Activated CD8-positive, alpha-beta memory T cell treated with anti-CD3 and anti-CD28 coated beads, Interleukin-2, amount 10 ng/mL, durations not matched to agents 7 days and 5 days (primary cell): ENCODE data around the gene UBAC1. TPM values are rescaled to one million over a fixed set of nuclear protein-coding genes. Genes with fewer than 3 reads are reported as not detected.
"Not testable (repeated sequence)": the region's sequence is repeated elsewhere in the genome, so short reads cannot be mapped to it uniquely, and the experiment has no call there.

Experiments
- ATAC-seq: fragments of 150-1000 bp; cut with Tn5 transposase; one replicate; pipeline ENCODE4 v1.10.0; 2021; ENCODE audit warnings: moderate library complexity
- CTCF ChIA-PET: fragments of 350-600 bp; sonication (Branson Sonifier 250); formaldehyde crosslinking; loops from one replicate; lab custom pipeline; 2021; ENCODE audit warnings: antibody characterized with exemption; lab: Charles Lee
- DNase-seq: peaks from one replicate; pipeline ENCODE4 v3.0.0-alpha.2; 2020
- H3K27ac Mint-ChIP-seq: one replicate; pipeline ENCODE4 v1.8.0; 2021; ENCODE audit warnings: mild to moderate bottlenecking, mixed read lengths
- H3K27me3 Mint-ChIP-seq: one replicate; pipeline ENCODE4 v1.8.0; 2021; ENCODE audit warnings: mixed read lengths
- H3K36me3 Mint-ChIP-seq: one replicate; pipeline ENCODE4 v1.8.0; 2021; ENCODE audit warnings: mild to moderate bottlenecking, mixed read lengths
- H3K4me1 Mint-ChIP-seq: one replicate; pipeline ENCODE4 v1.8.0; 2021; ENCODE audit warnings: mixed read lengths
- H3K4me3 Mint-ChIP-seq: one replicate; pipeline ENCODE4 v1.8.0; 2021; ENCODE audit warnings: mild to moderate bottlenecking, moderate library complexity, mixed read lengths
- H3K9me3 Mint-ChIP-seq: one replicate; pipeline ENCODE4 v1.8.0; 2022; ENCODE audit warnings: low read depth, mixed read lengths
- total RNA-seq, 2 experiments: library from RNA; stranded (reverse); gene quantifications; one replicate each; pipeline ENCODE4 v1.2.3, GENCODE V29; 2021

Gene UBAC1
- total RNA-seq, 2 experiments from 2014 or later, result 32.6 to 36.5 TPM

- CTCF ChIA-PET, result interaction anchor here (0.6 to 5.9 kb wide), 19 partner anchors 8 to 396 kb away, joined by 3 to 76 read pairs (median 4); partner anchors contain the start of gene DNLZ
- not testable (repeated sequence) for H3K36me3 Mint-ChIP-seq, H3K4me3 Mint-ChIP-seq, H3K27me3 Mint-ChIP-seq, H3K27ac Mint-ChIP-seq, ATAC-seq, DNase-seq, H3K9me3 Mint-ChIP-seq
- peaks cover 14% of the 10 kb centered on the region for H3K4me1 Mint-ChIP-seq
Measured at GRCh38 chr9:135966916-135967260, 5.7 kb upstream of the UBAC1 start.

- DNase-seq (no peak), ATAC-seq (no peak)
- CTCF ChIA-PET, result interaction anchor here (5.9 kb wide), 1 partner anchor 157 kb away, joined by 76 read pairs; no protein-coding TSS in a partner anchor
- Mint-ChIP-seq H3K4me3 (no peak overlapping the region), H3K4me1 (peaks cover 18% of the 10 kb centered on the region), H3K36me3 (no peaks in the 10 kb centered on the region), H3K27ac (no peak overlapping the region), H3K27me3 (peaks cover 2% of the 10 kb centered on the region), H3K9me3 (no peaks in the 10 kb centered on the region)
Measured at GRCh38 chr9:135965124-135965756, 4.1 kb upstream of the UBAC1 start.

GRCh38 chr9:135963938-135964337, 2.8 kb upstream of the UBAC1 start:
- Mint-ChIP-seq H3K4me1 (peaks cover 26% of the 10 kb centered on the region), H3K9me3 (no peaks in the 10 kb centered on the region), H3K36me3 (no peaks in the 10 kb centered on the region), H3K4me3 (no peak overlapping the region), H3K27ac (no peak overlapping the region), H3K27me3 (no peaks in the 10 kb centered on the region)
- DNase-seq (no peak), ATAC-seq (no peak)
- CTCF ChIA-PET, result no interaction called here

- Mint-ChIP-seq H3K4me3 (no peak overlapping the region), H3K27ac (no peak overlapping the region), H3K9me3 (no peaks in the 10 kb centered on the region), H3K4me1 (peaks cover 27% of the 10 kb centered on the region), H3K36me3 (no peaks in the 10 kb centered on the region), H3K27me3 (no peaks in the 10 kb centered on the region)
- ATAC-seq, result no peak
- CTCF ChIA-PET, result interaction anchor here (1.1 kb wide), 1 partner anchor 159 kb away, joined by 5 read pairs; no protein-coding TSS in a partner anchor
- DNase-seq, result no peak
Measured at GRCh38 chr9:135963338-135963737, 2.2 kb upstream of the UBAC1 start.

GRCh38 chr9:135962696-135963307, 1.6 kb upstream of the UBAC1 start:
- CTCF ChIA-PET, result interaction anchor here (1.1 kb wide), 1 partner anchor 160 kb away, joined by 5 read pairs; no protein-coding TSS in a partner anchor
- no peaks in the 10 kb centered on the region for H3K9me3 Mint-ChIP-seq
- H3K4me3 Mint-ChIP-seq, result peak overlapping the region; percentile 1
- no peak overlapping the region for H3K27ac Mint-ChIP-seq
- H3K27me3 Mint-ChIP-seq, result no peaks in the 10 kb centered on the region
- ATAC-seq (no peak), DNase-seq (no peak)
- H3K4me1 Mint-ChIP-seq, result peaks cover 26% of the 10 kb centered on the region
- H3K36me3 Mint-ChIP-seq, result no peaks in the 10 kb centered on the region

- CTCF ChIA-PET, result interaction anchor here (0.9 to 1.5 kb wide), 5 partner anchors 21 to 156 kb away, joined by 3 to 5 read pairs (median 4); no protein-coding TSS in a partner anchor
- ATAC-seq (no peak), DNase-seq (no peak)
- Mint-ChIP-seq H3K4me3 (peak overlapping the region; percentile 23), H3K9me3 (no peaks in the 10 kb centered on the region), H3K27me3 (no peaks in the 10 kb centered on the region), H3K4me1 (peaks cover 22% of the 10 kb centered on the region), H3K36me3 (no peaks in the 10 kb centered on the region), H3K27ac (no peak overlapping the region)
Measured at GRCh38 chr9:135961811-135962695, 880 bp upstream of the UBAC1 start.

- DNase-seq, result no peak
- no peaks in the 10 kb centered on the region for H3K27me3 Mint-ChIP-seq
- peaks cover 2% of the 10 kb centered on the region for H3K36me3 Mint-ChIP-seq
- peak overlapping the region; percentile 81 for H3K4me3 Mint-ChIP-seq
- peaks cover 22% of the 10 kb centered on the region for H3K4me1 Mint-ChIP-seq
- peak overlapping the region; percentile 75 for H3K27ac Mint-ChIP-seq
- CTCF ChIA-PET, result interaction anchor here (0.6 to 1.5 kb wide), 10 partner anchors 10 to 161 kb away, joined by 3 to 5 read pairs (median 4); no protein-coding TSS in a partner anchor
- ATAC-seq, result no peak
- H3K9me3 Mint-ChIP-seq, result no peaks in the 10 kb centered on the region
Measured at GRCh38 chr9:135960411-135961276, 529 bp downstream of the UBAC1 start.

- Mint-ChIP-seq H3K4me1 (peaks cover 22% of the 10 kb centered on the region), H3K27ac (peak overlapping the region; percentile 75), H3K27me3 (no peaks in the 10 kb centered on the region), H3K36me3 (peaks cover 2% of the 10 kb centered on the region), H3K4me3 (peak overlapping the region; percentile 81), H3K9me3 (no peaks in the 10 kb centered on the region)
- DNase-seq (no peak), ATAC-seq (no peak)
- CTCF ChIA-PET, result interaction anchor here (0.6 to 1.6 kb wide), 4 partner anchors 9 to 158 kb away, joined by 3 to 5 read pairs (median 4); no protein-coding TSS in a partner anchor
Measured at GRCh38 chr9:135959814-135960213, 1.4 kb downstream of the UBAC1 start.

GRCh38 chr9:135958485-135958884, 2.7 kb downstream of the UBAC1 start:
- Mint-ChIP-seq H3K4me3 (no peak overlapping the region), H3K27ac (no peak overlapping the region), H3K9me3 (no peaks in the 10 kb centered on the region), H3K4me1 (peaks cover 22% of the 10 kb centered on the region), H3K36me3 (peaks cover 4% of the 10 kb centered on the region), H3K27me3 (no peaks in the 10 kb centered on the region)
- ATAC-seq (no peak), DNase-seq (no peak)
- CTCF ChIA-PET, result interaction anchor here (0.6 to 1.6 kb wide), 5 partner anchors 9 to 164 kb away, joined by 3 to 5 read pairs (median 3); no protein-coding TSS in a partner anchor

GRCh38 chr9:135957431-135957830, 3.7 kb downstream of the UBAC1 start:
- DNase-seq (no peak), ATAC-seq (no peak)
- Mint-ChIP-seq H3K4me3 (no peak overlapping the region), H3K27ac (no peak overlapping the region), H3K36me3 (peaks cover 7% of the 10 kb centered on the region), H3K4me1 (peaks cover 18% of the 10 kb centered on the region), H3K9me3 (no peaks in the 10 kb centered on the region), H3K27me3 (no peaks in the 10 kb centered on the region)
- CTCF ChIA-PET, result no interaction called here

GRCh38 chr9:135956802-135957174, 4.4 kb downstream of the UBAC1 start:
- CTCF ChIA-PET, result no interaction called here
- no peaks in the 10 kb centered on the region for H3K27me3 Mint-ChIP-seq

More at GRCh38 chr9:135956802-135957174, 4.4 kb downstream of the UBAC1 start:
- H3K27ac Mint-ChIP-seq, result no peak overlapping the region
- DNase-seq (no peak), ATAC-seq (no peak)
- peaks cover 13% of the 10 kb centered on the region for H3K4me1 Mint-ChIP-seq
- peaks cover 10% of the 10 kb centered on the region for H3K36me3 Mint-ChIP-seq
- H3K4me3 Mint-ChIP-seq, result no peak overlapping the region
- H3K9me3 Mint-ChIP-seq, result no peaks in the 10 kb centered on the region
